HG03095 (cell line): ENCODE measurements around the gene TOX3.

Experiments used
- ATAC-seq: cut with Tn5 transposase; IDR thresholded peaks from one replicate; pipeline ENCODE4 v1.9.1; 2021; ENCODE audit warnings: moderate library complexity; ENCODE audit not compliant: unreplicated experiment

The TOX3 gene

GRCh38 chr16:52547004-52547833 lies at the start of gene TOX3:
Gene TOX3, minus strand, starts transcription at chr16:52547143. Its CDS starts 420 bp downstream, at chr16:52546723.
- no peak for ATAC-seq

- no peak for ATAC-seq
Observed at GRCh38 chr16:52592778-52593177, 45.8 kb upstream of the TOX3 start.

- no peak for ATAC-seq
Observed at GRCh38 chr16:52591934-52592592, 45.1 kb upstream of the TOX3 start.

- ATAC-seq, result no peak
Observed at GRCh38 chr16:52591471-52591870, 44.5 kb upstream of the TOX3 start.

GRCh38 chr16:52586159-52586558 lies 39.2 kb upstream of the TOX3 start:
- no peak for ATAC-seq

- ATAC-seq, result no peak
Observed at GRCh38 chr16:52584354-52585320, 37.7 kb upstream of the TOX3 start.

GRCh38 chr16:52581530-52581929 lies 34.6 kb upstream of the TOX3 start:
- no peak for ATAC-seq

GRCh38 chr16:52580488-52580887 lies 33.5 kb upstream of the TOX3 start:
- ATAC-seq, result no peak

- ATAC-seq, result no peak
Observed at GRCh38 chr16:52578829-52579498, 32.0 kb upstream of the TOX3 start.

GRCh38 chr16:52578007-52578828 lies 31.3 kb upstream of the TOX3 start:
- ATAC-seq, result no peak

GRCh38 chr16:52577130-52577706 lies 30.3 kb upstream of the TOX3 start:
- no peak for ATAC-seq

GRCh38 chr16:52573365-52574299 lies 26.7 kb upstream of the TOX3 start:
- ATAC-seq, result peak; percentile 60

- no peak for ATAC-seq
Observed at GRCh38 chr16:52572656-52573055, 25.7 kb upstream of the TOX3 start.

GRCh38 chr16:52570495-52571091 lies 23.6 kb upstream of the TOX3 start:
- ATAC-seq, result no peak

GRCh38 chr16:52569701-52570100 lies 22.8 kb upstream of the TOX3 start:
- ATAC-seq, result no peak

- ATAC-seq, result no peak
Observed at GRCh38 chr16:52568983-52569690, 22.2 kb upstream of the TOX3 start.

GRCh38 chr16:52568495-52568894 lies 21.6 kb upstream of the TOX3 start:
- no peak for ATAC-seq
